Progenitor cell of endocrine pancreas (in vitro differentiated cells): Measurements from ENCODE around the gene NOL4L. TPM values are rescaled to one million over a fixed set of nuclear protein-coding genes. Genes with fewer than 3 reads are reported as not detected.

Experiments used
- DNase-seq: peaks from one replicate; pipeline ENCODE4 v3.0.0; 2021; ENCODE audit warnings: low spot score; ENCODE audit not compliant: unreplicated experiment
- H3K27ac Mint-ChIP-seq: 2 replicates; pipeline ENCODE4 v1.8.0; 2021; ENCODE audit warnings: mild to moderate bottlenecking, moderate library complexity, mixed read lengths
- H3K27me3 Mint-ChIP-seq: 2 replicates; pipeline ENCODE4 v1.8.0; 2021; ENCODE audit warnings: mixed read lengths
- H3K36me3 Mint-ChIP-seq: 2 replicates; pipeline ENCODE4 v1.8.0; 2022; ENCODE audit warnings: mixed read lengths; ENCODE audit not compliant: insufficient read depth
- H3K4me1 Mint-ChIP-seq: 2 replicates; pipeline ENCODE4 v1.8.0; 2021; ENCODE audit warnings: low read depth, mixed read lengths
- H3K4me3 Mint-ChIP-seq: 2 replicates; pipeline ENCODE4 v1.8.0; 2021; ENCODE audit warnings: low read depth, mild to moderate bottlenecking, moderate library complexity, mixed read lengths
- H3K9me3 Mint-ChIP-seq: 2 replicates; pipeline ENCODE4 v1.8.0; 2021; ENCODE audit warnings: low read depth, mixed read lengths
- CTCF ChIP-seq: fragments of 200-600 bp; sonication (generic); IDR thresholded peaks from one replicate; pipeline ENCODE4 v1.5.0; 2021; ENCODE audit warnings: antibody characterized with exemption, mild to moderate bottlenecking; ENCODE audit not compliant: unreplicated experiment
- total RNA-seq: library from RNA; stranded (reverse); gene quantifications from 2 replicates; pipeline ENCODE4 v1.2.1, GENCODE V29; 2021

The NOL4L gene
- total RNA-seq, 1 donor from 2014 or later: 90.4 TPM

GRCh38 chr20:32435449-32436107, 149.6 kb downstream of the NOL4L start:
- Mint-ChIP-seq H3K4me1 (peaks cover 3% of the 10 kb centered on the region), H3K27ac (no peak overlapping the region), H3K9me3 (no peaks in the 10 kb centered on the region), H3K4me3 (no peak overlapping the region), H3K36me3 (peaks cover 39% of the 10 kb centered on the region), H3K27me3 (no peaks in the 10 kb centered on the region)
- TF ChIP-seq CTCF: no peak
- no peak for DNase-seq

- H3K4me3 Mint-ChIP-seq: no peak overlapping the region
- no peak overlapping the region for H3K27ac Mint-ChIP-seq
- TF ChIP-seq CTCF: no peak
- H3K36me3 Mint-ChIP-seq: peaks cover 40% of the 10 kb centered on the region
- H3K27me3 Mint-ChIP-seq: no peaks in the 10 kb centered on the region
- H3K9me3 Mint-ChIP-seq: no peaks in the 10 kb centered on the region
- no peak for DNase-seq
- H3K4me1 Mint-ChIP-seq: peaks cover 3% of the 10 kb centered on the region
These were observed 150.7 kb downstream of the NOL4L start for GRCh38 chr20:32434434-32434833.

- peaks cover 40% of the 10 kb centered on the region for H3K36me3 Mint-ChIP-seq
- no peak overlapping the region for H3K27ac Mint-ChIP-seq
- H3K4me3 Mint-ChIP-seq: no peak overlapping the region
- DNase-seq: no peak
- peaks cover 3% of the 10 kb centered on the region for H3K4me1 Mint-ChIP-seq
- H3K9me3 Mint-ChIP-seq: no peaks in the 10 kb centered on the region
- no peaks in the 10 kb centered on the region for H3K27me3 Mint-ChIP-seq
- no peak for TF ChIP-seq CTCF
These were observed 151.7 kb downstream of the NOL4L start for GRCh38 chr20:32433311-32434021.

- Mint-ChIP-seq H3K36me3 (peaks cover 40% of the 10 kb centered on the region), H3K27me3 (no peaks in the 10 kb centered on the region), H3K9me3 (no peaks in the 10 kb centered on the region), H3K4me1 (no peaks in the 10 kb centered on the region), H3K27ac (no peak overlapping the region), H3K4me3 (no peak overlapping the region)
- DNase-seq: no peak
- TF ChIP-seq CTCF: no peak
These were observed 152.9 kb downstream of the NOL4L start for GRCh38 chr20:32432277-32432676.

- peaks cover 39% of the 10 kb centered on the region for H3K36me3 Mint-ChIP-seq
- H3K27ac Mint-ChIP-seq: no peak overlapping the region
These were observed 153.7 kb downstream of the NOL4L start for GRCh38 chr20:32431457-32431856.

More at GRCh38 chr20:32431457-32431856, 153.7 kb downstream of the NOL4L start:
- Mint-ChIP-seq H3K9me3 (no peaks in the 10 kb centered on the region), H3K4me3 (no peak overlapping the region), H3K27me3 (no peaks in the 10 kb centered on the region), H3K4me1 (no peaks in the 10 kb centered on the region)
- no peak for DNase-seq
- TF ChIP-seq CTCF: no peak
